Panc1 (cell line): ENCODE measurements around the gene VN1R2. TPM values are rescaled to one million over a fixed set of nuclear protein-coding genes. Genes with fewer than 3 reads are reported as not detected.

Source experiments
- ATAC-seq: fragments of 200-7000 bp; cut with Tn5 transposase; 2 replicates; pipeline ENCODE4 v1.9.1; 2020; ENCODE audit warnings: mild to moderate bottlenecking, moderate library complexity
- BruUV-seq: library from RNA; stranded (reverse); fragments of 400-500 nt; replicated peaks from 2 replicates; lab custom pipeline; 2021; lab: Mats Ljungman, UMichigan
- CTCF ChIA-PET: fragments of 300-600 bp; sonication (Branson Sonifier 250); formaldehyde crosslinking; loops from one replicate; lab custom pipeline; 2022; ENCODE audit warnings: antibody characterized with exemption; lab: Charles Lee
- POLR2A ChIA-PET: fragments of 300-600 bp; sonication (Branson Sonifier 250); formaldehyde crosslinking; loops from one replicate; lab custom pipeline; 2022; ENCODE audit warnings: antibody characterized with exemption; lab: Charles Lee
- DNase-seq: peaks from one replicate; pipeline ENCODE4 v3.0.0-alpha.2; 2010; ENCODE audit warnings: low read depth, low spot score
- H3K27ac ChIP-seq: 2 replicates; pipeline ENCODE4 v1.5.1; 2011; ENCODE audit warnings: mild to moderate bottlenecking, low read length, inconsistent platforms
- H3K27me3 ChIP-seq: fragments of 200-500 bp; sonication (Bioruptor generic); 2 replicates; pipeline ENCODE4 v1.6.0; 2014; ENCODE audit warnings: low read length, inconsistent platforms; ENCODE audit not compliant: control insufficient read depth, insufficient read depth
- H3K36me3 ChIP-seq: fragments of 200-500 bp; sonication (Bioruptor generic); 2 replicates; pipeline ENCODE4 v1.5.1; 2014; ENCODE audit warnings: inconsistent platforms, mild to moderate bottlenecking, low read length, moderate library complexity; ENCODE audit not compliant: control insufficient read depth, insufficient read depth
- H3K4me1 ChIP-seq: 2 replicates; pipeline ENCODE4 v1.5.1; 2011; ENCODE audit warnings: inconsistent platforms, mild to moderate bottlenecking, low read length, moderate library complexity; ENCODE audit not compliant: control insufficient read depth, insufficient read depth
- H3K4me3 ChIP-seq, 2 experiments: 2 replicates each; pipeline ENCODE4 v1.5.1; 2011 to 2012; ENCODE audit warnings: low read depth in 2 of 2, low read length in 2 of 2, mild to moderate bottlenecking in 2 of 2, inconsistent platforms in 1 of 2, moderate library complexity in 1 of 2
- H3K9me3 ChIP-seq: fragments of 200-500 bp; sonication (Bioruptor generic); 2 replicates; pipeline ENCODE4 v1.5.1; 2014; ENCODE audit warnings: low read depth, mild to moderate bottlenecking, inconsistent platforms, low read length, moderate library complexity; ENCODE audit not compliant: control insufficient read depth, insufficient read depth
- POLR2AphosphoS5 ChIP-seq: IDR thresholded peaks from 2 replicates; pipeline ENCODE4 v1.6.1; 2012; ENCODE audit warnings: mild to moderate bottlenecking, low read depth, low read length, moderate library complexity
- REST ChIP-seq, 2 experiments: IDR thresholded peaks; 2 replicates each; pipeline ENCODE4 v1.6.1; 2011 to 2012; ENCODE audit warnings: low read depth in 2 of 2, control low read depth in 1 of 2, low read length in 1 of 2, mild to moderate bottlenecking in 1 of 2, moderate library complexity in 1 of 2; ENCODE audit not compliant: insufficient read depth in 1 of 2
- SIN3A ChIP-seq: IDR thresholded peaks from 2 replicates; pipeline ENCODE4 v1.6.1; 2012; ENCODE audit warnings: low read depth, mild to moderate bottlenecking, low read length, moderate library complexity, borderline replicate concordance; ENCODE audit not compliant: insufficient read depth
- TCF7L2 ChIP-seq: IDR thresholded peaks from 2 replicates; pipeline ENCODE4 v1.6.1; 2011; ENCODE audit warnings: mild to moderate bottlenecking, low read depth, low read length, inconsistent platforms
- in situ Hi-C: cut with HindIII; loops from 2 replicates; pipeline ENCODE4 v1.10.0; 2016; ENCODE audit warnings: low sequenced_read_pairs, low pct_unique_long_range_greater_than_20kb
- intact Hi-C: fragments of 100-400 bp; cut with micrococcal nuclease; formaldehyde crosslinking; loops from one replicate; pipeline ENCODE4 v1.10.0; 2022; ENCODE audit not compliant: unreplicated experiment
- total RNA-seq: library from RNA; stranded (reverse); gene quantifications from one replicate; pipeline ENCODE4 v1.2.1, GENCODE V29; 2021; ENCODE audit not compliant: unreplicated experiment
- TF ChIP-seq, protein P1 (sequence below): fragments of 450-650 bp; IDR thresholded peaks from 2 replicates; pipeline ENCODE4 v1.5.1; 2017; ENCODE audit warnings: mild to moderate bottlenecking

VN1R2 gene
- total RNA-seq, 1 experiment from 2014 or later: not detected

- Histone ChIP-seq H3K4me1 (no peaks in the 10 kb centered on the region), H3K4me3 (no peak overlapping the region), H3K9me3 (peaks cover 24% of the 10 kb centered on the region; the same call in 1 of the 2 replicates), H3K27me3 (no peaks in the 10 kb centered on the region), H3K36me3 (no peaks in the 10 kb centered on the region), H3K27ac (no peak overlapping the region)
- in situ Hi-C loops (no loop called here), intact Hi-C loops (no loop called here)
- no TSS peak for BruUV-seq
- ChIA-PET CTCF (no interaction called here), POLR2A (no interaction called here)
- no peak for ATAC-seq
- no peak for TF ChIP-seq REST (IDR thresholded peaks at IDR 0.05; ENCODE audit: insufficient read depth in 1 of 2, low read depth in 2 of 2, low read length in 1 of 2)
- no peak for TF ChIP-seq TCF7L2
- TF ChIP-seq, protein P1, sequence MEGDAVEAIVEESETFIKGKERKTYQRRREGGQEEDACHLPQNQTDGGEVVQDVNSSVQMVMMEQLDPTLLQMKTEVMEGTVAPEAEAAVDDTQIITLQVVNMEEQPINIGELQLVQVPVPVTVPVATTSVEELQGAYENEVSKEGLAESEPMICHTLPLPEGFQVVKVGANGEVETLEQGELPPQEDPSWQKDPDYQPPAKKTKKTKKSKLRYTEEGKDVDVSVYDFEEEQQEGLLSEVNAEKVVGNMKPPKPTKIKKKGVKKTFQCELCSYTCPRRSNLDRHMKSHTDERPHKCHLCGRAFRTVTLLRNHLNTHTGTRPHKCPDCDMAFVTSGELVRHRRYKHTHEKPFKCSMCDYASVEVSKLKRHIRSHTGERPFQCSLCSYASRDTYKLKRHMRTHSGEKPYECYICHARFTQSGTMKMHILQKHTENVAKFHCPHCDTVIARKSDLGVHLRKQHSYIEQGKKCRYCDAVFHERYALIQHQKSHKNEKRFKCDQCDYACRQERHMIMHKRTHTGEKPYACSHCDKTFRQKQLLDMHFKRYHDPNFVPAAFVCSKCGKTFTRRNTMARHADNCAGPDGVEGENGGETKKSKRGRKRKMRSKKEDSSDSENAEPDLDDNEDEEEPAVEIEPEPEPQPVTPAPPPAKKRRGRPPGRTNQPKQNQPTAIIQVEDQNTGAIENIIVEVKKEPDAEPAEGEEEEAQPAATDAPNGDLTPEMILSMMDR: no peak
- TF ChIP-seq POLR2AphosphoS5: no peak
- TF ChIP-seq SIN3A: no peak
- no peak for DNase-seq
These were observed 33.5 kb upstream of the VN1R2 start for GRCh38 chr19:53224606-53225005.

DNA sequence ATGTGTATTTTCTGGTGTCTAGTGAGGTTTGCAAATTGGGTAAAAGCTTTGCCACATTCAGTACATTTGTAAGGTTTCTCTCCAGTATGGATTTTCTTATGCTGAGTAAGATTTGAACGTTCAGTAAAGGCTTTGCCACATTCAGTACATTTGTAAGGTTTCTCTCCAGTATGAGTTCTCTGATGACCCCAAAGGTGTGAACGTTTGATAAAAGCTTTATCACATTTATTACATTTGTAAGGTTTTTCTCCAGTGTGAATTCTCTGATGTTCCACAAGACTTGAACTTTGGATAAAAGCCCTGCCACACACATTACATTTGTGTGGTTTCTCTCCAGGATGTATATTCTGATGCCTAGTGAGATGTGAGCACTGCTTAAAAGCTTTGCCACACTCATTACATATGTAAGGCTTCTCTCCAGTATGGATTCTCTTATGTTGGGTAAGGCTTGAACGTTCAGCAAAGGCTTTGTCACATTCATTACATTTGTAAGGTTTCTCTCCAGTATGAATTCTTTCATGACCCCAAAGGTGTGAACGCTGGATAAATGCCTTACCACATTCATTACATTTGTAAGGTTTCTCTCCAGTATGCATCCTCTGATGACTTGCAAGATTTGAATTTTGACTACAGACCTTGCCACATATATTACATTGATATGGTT lies 20.8 kb upstream of the VN1R2 start:
- CTCF ChIA-PET: interaction anchor here (0.6 kb wide), 1 partner anchor 52 kb away, joined by 3 read pairs; no protein-coding TSS in a partner anchor
- intact Hi-C loops: no loop called here

More for the DNA sequence above, 20.8 kb upstream of the VN1R2 start:
- Histone ChIP-seq H3K4me3 (no peak overlapping the region), H3K27ac (no peak overlapping the region), H3K27me3 (no peaks in the 10 kb centered on the region), H3K36me3 (no peaks in the 10 kb centered on the region), H3K4me1 (no peaks in the 10 kb centered on the region), H3K9me3 (peaks cover 66% of the 10 kb centered on the region)
- DNase-seq (no peak), ATAC-seq (no peak)
- POLR2A ChIA-PET: no interaction called here
- no TSS peak for BruUV-seq
- in situ Hi-C loops: no loop called here
- no peak for TF ChIP-seq REST (IDR thresholded peaks at IDR 0.05; ENCODE audit: insufficient read depth in 1 of 2, low read depth in 2 of 2, low read length in 1 of 2)
- TF ChIP-seq POLR2AphosphoS5: no peak
- TF ChIP-seq SIN3A: no peak
- TF ChIP-seq, protein P1: no peak
- TF ChIP-seq TCF7L2: no peak
